Measurements from ENCODE around the gene EDA.

DNA sequence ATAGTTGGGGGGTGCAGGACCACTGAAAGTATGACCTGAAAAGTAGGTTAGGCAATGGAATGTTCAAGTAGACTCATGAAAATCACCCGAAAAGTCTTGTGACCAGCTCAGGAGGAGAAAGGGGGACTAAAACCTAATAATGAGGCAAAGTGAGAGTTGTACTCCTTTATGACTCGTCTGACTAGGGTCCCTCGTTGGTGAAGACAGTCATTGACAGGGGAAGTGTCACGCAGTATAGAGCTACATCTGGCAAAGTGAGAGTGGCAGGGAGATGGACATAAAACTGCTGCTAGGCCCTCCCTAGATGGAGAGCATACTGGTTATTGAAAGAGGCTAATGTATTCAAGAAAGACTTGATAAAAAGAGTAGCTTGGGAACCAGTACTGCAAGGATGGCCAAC lies 466.8 kb downstream of the EDA start:
- TF ChIP-seq, protein P1, sequence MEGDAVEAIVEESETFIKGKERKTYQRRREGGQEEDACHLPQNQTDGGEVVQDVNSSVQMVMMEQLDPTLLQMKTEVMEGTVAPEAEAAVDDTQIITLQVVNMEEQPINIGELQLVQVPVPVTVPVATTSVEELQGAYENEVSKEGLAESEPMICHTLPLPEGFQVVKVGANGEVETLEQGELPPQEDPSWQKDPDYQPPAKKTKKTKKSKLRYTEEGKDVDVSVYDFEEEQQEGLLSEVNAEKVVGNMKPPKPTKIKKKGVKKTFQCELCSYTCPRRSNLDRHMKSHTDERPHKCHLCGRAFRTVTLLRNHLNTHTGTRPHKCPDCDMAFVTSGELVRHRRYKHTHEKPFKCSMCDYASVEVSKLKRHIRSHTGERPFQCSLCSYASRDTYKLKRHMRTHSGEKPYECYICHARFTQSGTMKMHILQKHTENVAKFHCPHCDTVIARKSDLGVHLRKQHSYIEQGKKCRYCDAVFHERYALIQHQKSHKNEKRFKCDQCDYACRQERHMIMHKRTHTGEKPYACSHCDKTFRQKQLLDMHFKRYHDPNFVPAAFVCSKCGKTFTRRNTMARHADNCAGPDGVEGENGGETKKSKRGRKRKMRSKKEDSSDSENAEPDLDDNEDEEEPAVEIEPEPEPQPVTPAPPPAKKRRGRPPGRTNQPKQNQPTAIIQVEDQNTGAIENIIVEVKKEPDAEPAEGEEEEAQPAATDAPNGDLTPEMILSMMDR (IDR thresholded peaks at IDR 0.05): no peak
- TF ChIP-seq POLR2A (IDR thresholded peaks at IDR 0.05): no peak

Data from thyroid gland (tissue), 4 donors.